Measurements from ENCODE around the gene FAAP20. TPM values are rescaled to one million over a fixed set of nuclear protein-coding genes. Genes with fewer than 3 reads are reported as not detected.

FAAP20 gene
- total RNA-seq, 4 donors from 2014 or later = 42.2 to 82.2 (median 50.2) TPM

DNA sequence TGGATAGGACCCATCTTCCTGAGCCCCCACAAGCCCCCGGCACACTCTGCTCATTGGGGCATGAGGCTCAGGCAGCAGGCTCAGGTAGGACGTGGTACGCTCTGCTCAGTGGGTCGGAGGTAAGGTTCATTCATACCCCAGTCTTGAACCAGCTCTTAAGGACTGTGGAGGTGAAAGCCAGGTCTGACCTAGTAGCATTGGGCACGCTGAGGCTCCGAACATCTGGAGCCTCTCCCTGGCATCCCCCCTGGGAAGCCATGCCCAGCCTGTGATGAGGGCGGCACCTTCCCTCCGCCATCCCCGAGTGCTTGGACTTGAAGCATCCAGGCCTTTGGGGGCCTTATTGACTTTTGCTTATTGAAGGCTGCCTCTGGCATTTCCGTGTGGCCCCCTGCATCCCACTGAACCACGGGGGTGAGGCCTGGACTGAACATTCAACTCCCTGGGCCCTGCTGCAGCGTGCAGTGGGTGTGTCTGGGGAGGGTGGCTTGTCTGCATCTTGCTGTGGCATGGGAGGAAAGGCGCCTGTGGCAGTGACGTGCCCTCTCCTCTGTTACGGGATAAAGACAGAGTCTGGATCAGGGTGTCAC is 50.0 kb downstream of the FAAP20 start:
- H3K9me3 ChIP-seq = no peaks in the 10 kb centered on the region
- no peak overlapping the region for H3K4me3 ChIP-seq (replicated peaks in 1 of 3)
- no peak for DNase-seq
- no peaks in the 10 kb centered on the region for H3K4me1 ChIP-seq
- WGBS, 2 donors = 95 to 100% methylated on average over 4 to 13 of the region's 15 CpGs
- no peak overlapping the region for H3K27ac ChIP-seq
- peaks cover 9 to 13% of the 10 kb centered on the region in 2 donors for H3K36me3 ChIP-seq
- TF ChIP-seq, protein P1, sequence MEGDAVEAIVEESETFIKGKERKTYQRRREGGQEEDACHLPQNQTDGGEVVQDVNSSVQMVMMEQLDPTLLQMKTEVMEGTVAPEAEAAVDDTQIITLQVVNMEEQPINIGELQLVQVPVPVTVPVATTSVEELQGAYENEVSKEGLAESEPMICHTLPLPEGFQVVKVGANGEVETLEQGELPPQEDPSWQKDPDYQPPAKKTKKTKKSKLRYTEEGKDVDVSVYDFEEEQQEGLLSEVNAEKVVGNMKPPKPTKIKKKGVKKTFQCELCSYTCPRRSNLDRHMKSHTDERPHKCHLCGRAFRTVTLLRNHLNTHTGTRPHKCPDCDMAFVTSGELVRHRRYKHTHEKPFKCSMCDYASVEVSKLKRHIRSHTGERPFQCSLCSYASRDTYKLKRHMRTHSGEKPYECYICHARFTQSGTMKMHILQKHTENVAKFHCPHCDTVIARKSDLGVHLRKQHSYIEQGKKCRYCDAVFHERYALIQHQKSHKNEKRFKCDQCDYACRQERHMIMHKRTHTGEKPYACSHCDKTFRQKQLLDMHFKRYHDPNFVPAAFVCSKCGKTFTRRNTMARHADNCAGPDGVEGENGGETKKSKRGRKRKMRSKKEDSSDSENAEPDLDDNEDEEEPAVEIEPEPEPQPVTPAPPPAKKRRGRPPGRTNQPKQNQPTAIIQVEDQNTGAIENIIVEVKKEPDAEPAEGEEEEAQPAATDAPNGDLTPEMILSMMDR (IDR thresholded peaks at IDR 0.05) = no peak
- no peak for TF ChIP-seq POLR2A (IDR thresholded peaks at IDR 0.05)
- intact Hi-C loops (cut with DNase I) = no loop called here
- no peaks in the 10 kb centered on the region for H3K27me3 ChIP-seq

DNA sequence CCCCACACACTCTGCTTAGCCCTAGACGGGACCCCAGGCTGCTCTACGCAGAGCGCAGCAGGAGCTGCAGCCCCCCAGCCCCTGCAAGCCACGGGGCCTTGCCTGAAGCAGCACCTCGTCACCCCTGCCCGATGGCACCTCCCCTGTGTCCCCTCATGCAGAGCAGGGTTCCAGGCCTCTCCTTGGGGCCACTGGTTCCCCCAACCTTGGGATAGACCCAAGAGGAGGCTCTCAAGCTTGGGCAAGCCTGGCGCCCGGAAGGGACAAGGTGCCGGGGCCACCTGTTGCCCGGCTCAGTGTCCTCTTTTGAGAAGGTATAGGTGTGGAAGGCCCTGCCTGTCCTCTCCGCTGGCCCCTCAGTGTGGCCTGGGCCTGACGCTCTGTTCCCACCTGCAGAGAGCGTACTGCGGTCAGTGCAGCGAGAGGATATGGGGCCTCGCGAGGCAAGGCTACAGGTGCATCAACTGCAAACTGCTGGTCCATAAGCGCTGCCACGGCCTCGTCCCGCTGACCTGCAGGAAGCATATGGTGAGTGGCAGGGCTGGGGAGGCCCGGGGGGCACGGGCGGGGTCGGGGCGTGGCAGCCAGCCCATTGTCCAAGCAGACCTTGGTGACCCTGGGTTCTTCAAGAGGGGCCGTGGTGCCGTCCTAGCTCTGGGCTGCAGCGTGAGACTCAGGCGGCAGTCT is 50.6 kb downstream of the FAAP20 start:
- H3K4me1 ChIP-seq = no peaks in the 10 kb centered on the region
- 89 to 94% methylated on average over 12 to 28 of the region's 30 CpGs for WGBS, 2 donors
- no peaks in the 10 kb centered on the region for H3K9me3 ChIP-seq
- H3K27me3 ChIP-seq = no peaks in the 10 kb centered on the region
- no peak overlapping the region for H3K27ac ChIP-seq
- no peak overlapping the region for H3K4me3 ChIP-seq (replicated peaks in 1 of 3)
- intact Hi-C loops (cut with DNase I) = no loop called here
- H3K36me3 ChIP-seq = peaks cover 9 to 13% of the 10 kb centered on the region in 2 donors
- TF ChIP-seq POLR2A (IDR thresholded peaks at IDR 0.05) = no peak
- TF ChIP-seq, protein P1 (IDR thresholded peaks at IDR 0.05) = no peak
- DNase-seq = no peak

DNA sequence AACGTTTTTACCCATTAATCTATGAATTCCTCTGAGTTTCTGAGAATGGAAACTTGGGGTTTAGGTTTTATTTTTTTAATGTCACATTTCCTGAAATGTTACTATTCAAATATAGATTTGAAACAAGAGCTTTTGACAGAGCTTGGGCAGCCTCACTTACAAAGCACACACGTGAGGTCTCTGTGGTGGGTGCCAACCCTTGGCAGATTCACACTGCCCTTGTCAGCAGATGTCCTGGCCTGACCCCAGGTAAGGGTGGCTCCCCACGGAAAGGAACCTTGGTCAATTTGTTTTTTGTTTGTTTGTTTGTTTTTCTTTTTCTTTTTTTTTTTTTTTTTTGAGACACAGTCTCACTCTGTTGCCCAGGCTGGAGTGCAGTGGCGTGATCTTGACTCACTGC is 53.5 kb downstream of the FAAP20 start:
- no peaks in the 10 kb centered on the region for H3K27me3 ChIP-seq
- no peak overlapping the region for H3K4me3 ChIP-seq (replicated peaks in 1 of 3)
- H3K9me3 ChIP-seq = no peaks in the 10 kb centered on the region
- H3K27ac ChIP-seq = no peak overlapping the region
- WGBS, 2 donors = 86 to 91% methylated on average over 4 of the region's 4 CpGs
- H3K36me3 ChIP-seq = peaks cover 1 to 4% of the 10 kb centered on the region in 2 donors
- intact Hi-C loops (cut with DNase I) = no loop called here
- TF ChIP-seq, protein P1 (IDR thresholded peaks at IDR 0.05) = no peak
- TF ChIP-seq POLR2A (IDR thresholded peaks at IDR 0.05) = no peak
- no peak for DNase-seq
- peaks cover 0 to 7% of the 10 kb centered on the region in 2 donors for H3K4me1 ChIP-seq

Other genes starting within 250 kb of the FAAP20 start
- under 1 TPM in 1 of 4 donors, not detected in 3; 0.13 TPM for gene CFAP74, start 191.0 kb downstream of the FAAP20 start, total RNA-seq
- gene GABRD, start 175.4 kb downstream of the FAAP20 start, total RNA-seq = under 1 TPM in 2 of 4 donors, not detected in 2; 0.49 to 0.78 TPM
- gene PRKCZ, start 144.4 kb downstream of the FAAP20 start, total RNA-seq = 10 to 100 TPM; 33.6 to 53.0 (median 44.3) TPM
- gene SKI, start 33.5 kb upstream of the FAAP20 start, total RNA-seq = 10 to 100 TPM; 31.4 to 59.6 (median 39.9) TPM
- 10 to 100 TPM; 23.3 to 45.3 (median 33.8) TPM for gene MORN1, start 196.8 kb upstream of the FAAP20 start, total RNA-seq
- gene RER1, start 197.1 kb upstream of the FAAP20 start, total RNA-seq = 100 to 1,000 TPM in 1 of 4 donors, 10 to 100 TPM in 3; 73.5 to 101 (median 83.7) TPM
- gene PEX10, start 217.8 kb upstream of the FAAP20 start, total RNA-seq = 10 to 100 TPM; 25.0 to 35.2 (median 33.5) TPM